MCF 10A (cell line): ENCODE data around the gene LCOR. TPM values are rescaled to one million over a fixed set of nuclear protein-coding genes. Genes with fewer than 3 reads are reported as not detected.

Source experiments
- BruUV-seq: library from RNA; stranded (reverse); fragments of 400-500 nt; replicated peaks from 2 replicates; lab custom pipeline; 2021; lab: Mats Ljungman, UMichigan
- CTCF ChIA-PET: fragments of 300-600 bp; sonication (Branson Sonifier 250); formaldehyde crosslinking; extraction: SDS; loops from one replicate; lab custom pipeline; 2021; ENCODE audit warnings: antibody characterized with exemption, inconsistent platforms; lab: Yijun Ruan, JAX
- POLR2A ChIA-PET: fragments of 300-600, 350-650 bp; sonication (Branson Sonifier 250); formaldehyde crosslinking; extraction: SDS; loops from one replicate; lab custom pipeline; 2020; ENCODE audit warnings: antibody characterized with exemption, inconsistent platforms; lab: Yijun Ruan, JAX
- DNase-seq: peaks from one replicate; pipeline ENCODE4 v3.0.0-alpha.2; 2018; ENCODE audit not compliant: unreplicated experiment
- H3K27ac Mint-ChIP-seq: one replicate; pipeline ENCODE4 v1.8.0; 2022; ENCODE audit warnings: mild to moderate bottlenecking, low read depth, mixed read lengths; ENCODE audit not compliant: unreplicated experiment
- H3K27me3 Mint-ChIP-seq: one replicate; pipeline ENCODE4 v1.8.0; 2022; ENCODE audit warnings: mixed read lengths; ENCODE audit not compliant: insufficient read depth, unreplicated experiment
- H3K36me3 Mint-ChIP-seq: one replicate; pipeline ENCODE4 v1.8.0; 2022; ENCODE audit warnings: mild to moderate bottlenecking, moderate library complexity, mixed read lengths; ENCODE audit not compliant: insufficient read depth, unreplicated experiment
- H3K4me1 Mint-ChIP-seq: one replicate; pipeline ENCODE4 v1.8.0; 2022; ENCODE audit warnings: mixed read lengths; ENCODE audit not compliant: insufficient read depth, unreplicated experiment
- H3K4me3 Mint-ChIP-seq: one replicate; pipeline ENCODE4 v1.8.0; 2022; ENCODE audit warnings: mild to moderate bottlenecking, moderate library complexity, mixed read lengths; ENCODE audit not compliant: unreplicated experiment
- H3K9me3 Mint-ChIP-seq: one replicate; pipeline ENCODE4 v1.8.0; 2022; ENCODE audit warnings: mixed read lengths; ENCODE audit not compliant: unreplicated experiment
- intact Hi-C: fragments of 100-400 bp; cut with micrococcal nuclease; formaldehyde crosslinking; loops from 2 replicates; pipeline ENCODE4 v1.14.1; 2022
- total RNA-seq: library from RNA; stranded (reverse); gene quantifications from 2 replicates; pipeline ENCODE4 v1.2.3, GENCODE V29; 2022
- TF ChIP-seq, protein P1 (sequence below): fragments of 200-600 bp; IDR thresholded peaks from one replicate; pipeline ENCODE4 v1.8.0; 2022; ENCODE audit warnings: antibody characterized with exemption, mild to moderate bottlenecking; ENCODE audit not compliant: unreplicated experiment

LCOR gene
- total RNA-seq, 1 experiment from 2014 or later, result 40.4 TPM

DNA sequence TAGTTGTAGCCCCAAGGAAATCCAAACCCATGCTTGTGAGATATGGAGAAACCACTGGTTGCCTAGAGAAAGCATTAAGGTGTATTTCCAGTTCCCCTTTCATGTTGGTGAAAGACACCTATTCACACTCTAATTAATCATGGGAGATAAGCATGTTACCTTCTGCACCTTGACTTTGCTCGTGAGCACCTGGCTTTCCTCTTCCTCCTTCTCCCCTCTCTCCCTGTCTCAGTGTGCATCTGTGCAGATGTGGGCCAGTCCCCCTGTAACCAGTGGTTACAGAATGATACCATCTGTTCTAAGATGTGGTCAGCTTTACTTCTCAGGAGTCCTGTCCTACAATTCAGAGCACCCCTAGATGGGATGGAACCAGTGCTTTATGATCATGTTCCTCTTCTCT, 160.6 kb downstream of the LCOR start:
- no TSS peak for BruUV-seq
- intact Hi-C loops, result no loop called here
- DNase-seq, result no peak
- peaks cover 7% of the 10 kb centered on the region for H3K36me3 Mint-ChIP-seq
- ChIA-PET CTCF (no interaction called here), POLR2A (no interaction called here)
- peaks cover 7% of the 10 kb centered on the region for H3K4me1 Mint-ChIP-seq
- H3K27ac Mint-ChIP-seq, result no peak overlapping the region
- TF ChIP-seq, protein P1, sequence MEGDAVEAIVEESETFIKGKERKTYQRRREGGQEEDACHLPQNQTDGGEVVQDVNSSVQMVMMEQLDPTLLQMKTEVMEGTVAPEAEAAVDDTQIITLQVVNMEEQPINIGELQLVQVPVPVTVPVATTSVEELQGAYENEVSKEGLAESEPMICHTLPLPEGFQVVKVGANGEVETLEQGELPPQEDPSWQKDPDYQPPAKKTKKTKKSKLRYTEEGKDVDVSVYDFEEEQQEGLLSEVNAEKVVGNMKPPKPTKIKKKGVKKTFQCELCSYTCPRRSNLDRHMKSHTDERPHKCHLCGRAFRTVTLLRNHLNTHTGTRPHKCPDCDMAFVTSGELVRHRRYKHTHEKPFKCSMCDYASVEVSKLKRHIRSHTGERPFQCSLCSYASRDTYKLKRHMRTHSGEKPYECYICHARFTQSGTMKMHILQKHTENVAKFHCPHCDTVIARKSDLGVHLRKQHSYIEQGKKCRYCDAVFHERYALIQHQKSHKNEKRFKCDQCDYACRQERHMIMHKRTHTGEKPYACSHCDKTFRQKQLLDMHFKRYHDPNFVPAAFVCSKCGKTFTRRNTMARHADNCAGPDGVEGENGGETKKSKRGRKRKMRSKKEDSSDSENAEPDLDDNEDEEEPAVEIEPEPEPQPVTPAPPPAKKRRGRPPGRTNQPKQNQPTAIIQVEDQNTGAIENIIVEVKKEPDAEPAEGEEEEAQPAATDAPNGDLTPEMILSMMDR, result no peak
- no peaks in the 10 kb centered on the region for H3K9me3 Mint-ChIP-seq
- no peaks in the 10 kb centered on the region for H3K27me3 Mint-ChIP-seq
- H3K4me3 Mint-ChIP-seq, result no peak overlapping the region

DNA sequence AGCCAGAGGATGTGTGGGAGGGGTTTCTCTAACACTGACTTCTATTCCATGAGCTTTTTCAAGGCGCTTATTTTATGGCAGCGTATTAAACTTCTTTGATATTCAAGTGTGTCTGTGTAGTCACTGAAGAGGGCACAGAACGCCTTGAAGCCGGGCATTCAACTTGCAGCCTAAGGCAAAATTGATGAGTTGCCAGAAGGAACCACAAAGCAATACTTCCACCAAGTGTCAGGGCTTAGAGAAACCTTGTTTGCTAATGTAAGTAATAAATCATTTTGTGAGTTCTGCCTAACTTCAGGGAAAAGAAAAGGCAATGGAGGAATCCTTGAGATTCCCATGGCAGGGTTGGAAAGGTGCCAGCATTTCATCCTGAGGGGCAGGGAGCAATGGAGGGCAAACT, 163.8 kb downstream of the LCOR start:
- POLR2A ChIA-PET, result interaction anchor here (0.5 kb wide), 1 partner anchor 10 kb away, joined by 3 read pairs; no protein-coding TSS in a partner anchor
- intact Hi-C loops, result no loop called here
- no peak for DNase-seq

DNA sequence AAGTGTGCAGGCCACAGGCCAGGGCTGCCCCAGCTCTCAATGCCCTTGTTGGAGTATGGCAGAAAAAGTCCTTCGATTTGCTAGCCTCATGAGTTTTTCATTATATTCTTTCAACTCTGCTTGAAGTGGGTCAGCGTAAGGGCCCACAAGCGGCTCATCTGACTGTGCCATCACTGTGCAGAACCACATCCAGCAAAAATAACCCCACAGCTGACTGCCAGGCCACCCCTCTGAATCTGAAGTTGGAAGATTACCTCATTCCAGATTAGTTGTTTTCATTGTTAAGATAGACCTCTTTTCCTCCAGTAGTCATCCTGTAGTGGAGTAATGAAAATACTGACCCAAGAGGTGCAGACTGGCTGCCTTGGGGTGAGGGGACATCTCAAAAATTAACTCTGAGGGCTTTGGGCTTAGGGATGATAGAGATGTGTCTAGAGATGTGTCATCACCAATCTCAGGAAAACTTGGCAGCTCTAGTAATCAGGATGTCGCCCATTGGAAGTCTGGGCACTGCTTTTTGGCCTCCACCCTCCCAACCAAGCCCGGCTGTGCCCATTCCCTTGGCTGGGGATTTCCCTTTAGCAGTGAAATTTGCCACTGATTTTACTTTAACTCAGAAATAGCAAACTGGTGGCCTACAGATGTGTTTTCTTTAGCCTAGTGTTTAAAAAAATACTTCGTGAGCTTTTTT, 164.3 kb downstream of the LCOR start:
- TF ChIP-seq, protein P1, result no peak
- intact Hi-C loops, result no loop called here
- Mint-ChIP-seq H3K4me3 (no peak overlapping the region), H3K36me3 (no peaks in the 10 kb centered on the region), H3K27me3 (no peaks in the 10 kb centered on the region), H3K9me3 (no peaks in the 10 kb centered on the region), H3K27ac (no peak overlapping the region), H3K4me1 (peaks cover under 1% of the 10 kb centered on the region)
- ChIA-PET POLR2A (interaction anchor here (0.5 kb wide), 1 partner anchor 11 kb away, joined by 3 read pairs; no protein-coding TSS in a partner anchor), CTCF (no interaction called here)
- DNase-seq, result no peak
- BruUV-seq, result no TSS peak

More for the DNA sequence above, 163.8 kb downstream of the LCOR start:
- BruUV-seq, result no TSS peak
- TF ChIP-seq, protein P1, result no peak
- Mint-ChIP-seq H3K4me1 (peaks cover 6% of the 10 kb centered on the region), H3K27me3 (no peaks in the 10 kb centered on the region), H3K36me3 (no peaks in the 10 kb centered on the region), H3K4me3 (no peak overlapping the region), H3K9me3 (no peaks in the 10 kb centered on the region), H3K27ac (no peak overlapping the region)
- CTCF ChIA-PET, result no interaction called here

DNA sequence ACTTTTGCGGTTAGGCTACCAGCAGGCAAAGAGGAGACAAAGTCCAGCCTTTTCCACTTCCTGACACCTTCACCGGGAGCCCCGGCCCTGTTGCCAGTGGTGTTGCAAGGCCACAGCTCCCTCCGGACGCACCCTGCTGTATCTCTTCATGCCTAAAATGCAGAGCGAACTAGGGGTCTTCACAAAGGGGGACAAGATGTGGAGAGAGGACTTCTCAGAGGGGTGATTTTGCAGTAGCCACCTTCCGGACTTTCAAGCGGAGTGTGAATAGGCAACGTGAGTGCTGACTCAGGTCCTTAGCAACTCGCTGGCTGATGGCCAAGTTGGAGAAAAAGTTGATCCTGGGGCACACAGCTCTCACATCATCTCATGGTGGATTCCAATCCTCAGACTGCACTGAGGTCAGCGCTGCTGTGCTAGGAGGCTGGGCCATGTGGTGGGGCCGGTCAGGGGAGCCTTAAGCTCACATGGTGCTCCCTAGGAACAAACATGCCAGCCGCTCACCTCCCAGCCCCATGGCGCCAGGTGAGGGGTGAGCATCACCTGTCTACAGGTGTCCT, 166.3 kb downstream of the LCOR start:
- Mint-ChIP-seq H3K9me3 (no peaks in the 10 kb centered on the region), H3K4me3 (no peak overlapping the region), H3K27me3 (no peaks in the 10 kb centered on the region), H3K27ac (no peak overlapping the region), H3K4me1 (no peaks in the 10 kb centered on the region), H3K36me3 (no peaks in the 10 kb centered on the region)
- DNase-seq, result peak; percentile 64
- BruUV-seq, result TSS peak; percentile 21
- TF ChIP-seq, protein P1, result no peak
- ChIA-PET POLR2A (interaction anchor here (0.5 kb wide), 1 partner anchor 30 kb away, joined by 3 read pairs; no protein-coding TSS in a partner anchor), CTCF (no interaction called here)
- intact Hi-C loops, result no loop called here
